GM23338 (cell line): ENCODE measurements around the gene FOXN1. TPM values are rescaled to one million over a fixed set of nuclear protein-coding genes. Genes with fewer than 3 reads are reported as not detected.

Experiments used
- ATAC-seq: fragments of 200-7000 bp; cut with Tn5 transposase; 3 replicates; pipeline ENCODE4 v1.9.1; 2020
- DNase-seq: peaks from one replicate; pipeline ENCODE4 v3.0.0-alpha.2; 2015; ENCODE audit warnings: low spot score
- H2AFZ ChIP-seq: fragments of 200-600 bp; sonication (generic); 2 replicates; pipeline ENCODE4 v1.8.0; 2016; ENCODE audit warnings: antibody characterized with exemption, mild to moderate bottlenecking, moderate library complexity
- H3F3A ChIP-seq: fragments of 200-600 bp; sonication (generic); replicated peaks from 2 replicates; pipeline ENCODE4 v1.8.0; 2017; ENCODE audit warnings: antibody characterized with exemption, mixed run types, low read depth
- H3K27ac ChIP-seq: fragments of 200-600 bp; sonication (generic); 2 replicates; pipeline ENCODE4 v1.6.1; 2016; ENCODE audit warnings: low read depth
- H3K27me3 ChIP-seq: fragments of 200-600 bp; sonication (generic); 2 replicates; pipeline ENCODE4 v1.8.0; 2016; ENCODE audit warnings: mild to moderate bottlenecking, mixed run types, moderate library complexity; ENCODE audit not compliant: insufficient read depth
- H3K36me3 ChIP-seq: fragments of 200-600 bp; sonication (generic); 2 replicates; pipeline ENCODE4 v1.8.0; 2016; ENCODE audit warnings: mild to moderate bottlenecking; ENCODE audit not compliant: insufficient read depth
- H3K4me1 ChIP-seq: fragments of 200-600 bp; sonication (generic); 2 replicates; pipeline ENCODE4 v1.8.0; 2016; ENCODE audit warnings: mild to moderate bottlenecking, moderate library complexity; ENCODE audit not compliant: insufficient read depth
- H3K4me2 ChIP-seq: fragments of 200-600 bp; sonication (generic); 2 replicates; pipeline ENCODE4 v1.7.1; 2017; ENCODE audit warnings: mixed run types
- H3K4me3 ChIP-seq: fragments of 200-600 bp; sonication (generic); 2 replicates; pipeline ENCODE4 v1.6.1; 2016; ENCODE audit warnings: mixed run types
- H3K79me2 ChIP-seq: fragments of 200-600 bp; sonication (generic); replicated peaks from 2 replicates; pipeline ENCODE4 v1.8.0; 2017; ENCODE audit warnings: mild to moderate bottlenecking; ENCODE audit not compliant: insufficient read depth
- H3K9me2 ChIP-seq: fragments of 200-600 bp; sonication (generic); 2 replicates; pipeline ENCODE4 v1.8.0; 2017; ENCODE audit not compliant: insufficient read depth
- H4K20me1 ChIP-seq: fragments of 200-600 bp; sonication (generic); replicated peaks from 2 replicates; pipeline ENCODE4 v1.8.0; 2017; ENCODE audit warnings: mild to moderate bottlenecking; ENCODE audit not compliant: insufficient read depth
- H3K27ac Mint-ChIP-seq: 2 replicates; pipeline ENCODE4 v1.8.0; 2020; ENCODE audit warnings: inconsistent platforms, mild to moderate bottlenecking, moderate library complexity, mixed read lengths
- H3K27me3 Mint-ChIP-seq: 3 replicates; pipeline ENCODE4 v1.8.0; 2022; ENCODE audit warnings: low read depth, mild to moderate bottlenecking, moderate library complexity, mixed read lengths, inconsistent platforms; ENCODE audit not compliant: insufficient read depth, poor library complexity
- H3K36me3 Mint-ChIP-seq: 3 replicates; pipeline ENCODE4 v1.8.0; 2021; ENCODE audit warnings: low read depth, mild to moderate bottlenecking, inconsistent platforms, moderate library complexity, mixed read lengths
- H3K4me1 Mint-ChIP-seq: 3 replicates; pipeline ENCODE4 v1.8.0; 2020; ENCODE audit warnings: mild to moderate bottlenecking, inconsistent platforms, mixed read lengths
- H3K4me3 Mint-ChIP-seq: 3 replicates; pipeline ENCODE4 v1.8.0; 2021; ENCODE audit warnings: moderate library complexity, mild to moderate bottlenecking, inconsistent platforms, mixed read lengths
- H3K9me3 Mint-ChIP-seq: 3 replicates; pipeline ENCODE4 v1.8.0; 2020; ENCODE audit warnings: moderate library complexity, mild to moderate bottlenecking, inconsistent platforms, mixed read lengths
- CREB1 ChIP-seq: fragments of 250-450 bp; sonication (Bioruptor Pico); IDR thresholded peaks from 2 replicates; pipeline ENCODE4 v1.5.0; 2020; ENCODE audit warnings: low read depth, mild to moderate bottlenecking, moderate library complexity
- CTCF ChIP-seq, 2 experiments: fragments of 200-600 bp in 1 of 2; sonication (generic) in 1 of 2; conservative IDR thresholded peaks; 2 replicates each; pipeline versions ENCODE4 v1.5.1 to v1.6.1; 2016 to 2017; ENCODE audit warnings: antibody characterized with exemption in 2 of 2, low read depth in 2 of 2, mild to moderate bottlenecking in 2 of 2, moderate library complexity in 1 of 2
- ETS1 ChIP-seq: IDR thresholded peaks from 2 replicates; pipeline ENCODE4 v1.6.1; 2016; ENCODE audit warnings: antibody characterized with exemption
- EZH2 ChIP-seq: fragments of 200-600 bp; sonication (generic); IDR thresholded peaks from one replicate; pipeline ENCODE4 v1.8.0; 2017; ENCODE audit warnings: antibody characterized with exemption, mild to moderate bottlenecking, low read depth; ENCODE audit not compliant: unreplicated experiment
- EZH2phosphoT487 ChIP-seq: fragments of 200-600 bp; sonication (generic); IDR thresholded peaks from one replicate; pipeline ENCODE4 v1.8.1; 2018; ENCODE audit warnings: antibody characterized with exemption; ENCODE audit not compliant: unreplicated experiment
- JUNB ChIP-seq: IDR thresholded peaks from one replicate; pipeline ENCODE4 v1.6.1; 2016; ENCODE audit warnings: antibody characterized with exemption; ENCODE audit not compliant: unreplicated experiment
- NANOG ChIP-seq: IDR thresholded peaks from 2 replicates; pipeline ENCODE4 v1.6.1; 2016; ENCODE audit warnings: antibody characterized with exemption, borderline replicate concordance
- POLR2AphosphoS5 ChIP-seq: IDR thresholded peaks from 2 replicates; pipeline ENCODE4 v1.6.1; 2016; ENCODE audit warnings: antibody characterized with exemption, low read depth
- REST ChIP-seq: IDR thresholded peaks from one replicate; pipeline ENCODE4 v1.6.1; 2018; ENCODE audit warnings: antibody characterized with exemption; ENCODE audit not compliant: unreplicated experiment
- STAT1 ChIP-seq: IDR thresholded peaks from one replicate; pipeline ENCODE4 v1.6.1; 2016; ENCODE audit warnings: antibody characterized with exemption; ENCODE audit not compliant: unreplicated experiment
- ZNF114 ChIP-seq: fragments of 250-450 bp; sonication (Bioruptor Pico); IDR thresholded peaks from 2 replicates; pipeline ENCODE4 v1.5.0; 2020; ENCODE audit warnings: mild to moderate bottlenecking, moderate library complexity
- ZNF331 ChIP-seq: fragments of 250-450 bp; sonication (Bioruptor Pico); IDR thresholded peaks from 2 replicates; pipeline ENCODE4 v1.5.0; 2020; ENCODE audit warnings: low read depth, mild to moderate bottlenecking, moderate library complexity
- ZNF462 ChIP-seq: fragments of 250-450 bp; sonication (Bioruptor Pico); IDR thresholded peaks from 2 replicates; pipeline ENCODE4 v1.5.0; 2020; ENCODE audit warnings: mild to moderate bottlenecking, moderate library complexity
- polyA plus RNA-seq: library from polyadenylated mRNA; unstranded; fragments of >200 nt; fragmentation: Nextera tagmentation; extraction: Ambion mirVana; gene quantifications from 2 replicates; pipeline ENCODE4 v1.2.1, GENCODE V29; 2016
- total RNA-seq: library from RNA; depleted of rRNA; stranded (reverse); fragments of >200 nt; shearing (Covaris generic); gene quantifications from 2 replicates; pipeline ENCODE4 v1.2.3, GENCODE V29; 2014

FOXN1 gene
- total and polyA plus RNA-seq, 2 experiments from 2014 or later: not detected

- Mint-ChIP-seq H3K9me3 (no peaks in the 10 kb centered on the region; the same call in 2 of the 3 replicates), H3K4me3 (no peak overlapping the region), H3K27ac (no peak overlapping the region), H3K36me3 (no peaks in the 10 kb centered on the region), H3K27me3 (peaks cover 12% of the 10 kb centered on the region), H3K4me1 (peaks cover 18% of the 10 kb centered on the region)
- ATAC-seq (no peak), DNase-seq (no peak)
- Histone ChIP-seq H3K27ac (no peak overlapping the region), H3K36me3 (no peaks in the 10 kb centered on the region), H3K27me3 (no peaks in the 10 kb centered on the region), H3K4me3 (no peak overlapping the region), H2AFZ (no peak overlapping the region), H3K9me2 (no peaks in the 10 kb centered on the region), H3K4me1 (peaks cover 11% of the 10 kb centered on the region; the same call in 1 of the 2 replicates), H4K20me1 (no peaks in the 10 kb centered on the region), H3F3A (no peaks in the 10 kb centered on the region), H3K4me2 (no peak overlapping the region), H3K79me2 (no peaks in the 10 kb centered on the region)
- TF ChIP-seq JUNB: no peak
- no peak for TF ChIP-seq EZH2phosphoT487
- TF ChIP-seq CREB1: no peak
- TF ChIP-seq ZNF114 (CRISPR knock-in tag): no peak
- no peak for TF ChIP-seq ETS1
- no peak for TF ChIP-seq EZH2
- TF ChIP-seq STAT1: no peak
- no peak for TF ChIP-seq ZNF331 (CRISPR knock-in tag)
- no peak for TF ChIP-seq NANOG
- TF ChIP-seq POLR2AphosphoS5: no peak
- no peak for TF ChIP-seq ZNF462
- TF ChIP-seq REST: no peak
- no peak for TF ChIP-seq CTCF (conservative IDR thresholded peaks at IDR 0.05; ENCODE audit: low read depth in 2 of 2)
These were observed 10.5 kb upstream of the FOXN1 start for GRCh38 chr17:28495635-28496034.
